ENCODE measurements around the gene LRFN3. TPM values are rescaled to one million over a fixed set of nuclear protein-coding genes. Genes with fewer than 3 reads are reported as not detected.

Gene LRFN3
- polyA plus RNA-seq, 1 experiment, result 1.8 TPM

GRCh38 chr19:35911173-35911572, 25.0 kb upstream of the LRFN3 start:
- Histone ChIP-seq H3K4me3 (ENCODE audit: low read depth, low read length) (no peak overlapping the region), H3K27me3 (ENCODE audit: control insufficient read depth, insufficient read depth, low read length) (no peaks in the 10 kb centered on the region), H3K36me3 (ENCODE audit: control insufficient read depth, insufficient read depth, low read length) (no peaks in the 10 kb centered on the region)
- TF ChIP-seq, protein P1, sequence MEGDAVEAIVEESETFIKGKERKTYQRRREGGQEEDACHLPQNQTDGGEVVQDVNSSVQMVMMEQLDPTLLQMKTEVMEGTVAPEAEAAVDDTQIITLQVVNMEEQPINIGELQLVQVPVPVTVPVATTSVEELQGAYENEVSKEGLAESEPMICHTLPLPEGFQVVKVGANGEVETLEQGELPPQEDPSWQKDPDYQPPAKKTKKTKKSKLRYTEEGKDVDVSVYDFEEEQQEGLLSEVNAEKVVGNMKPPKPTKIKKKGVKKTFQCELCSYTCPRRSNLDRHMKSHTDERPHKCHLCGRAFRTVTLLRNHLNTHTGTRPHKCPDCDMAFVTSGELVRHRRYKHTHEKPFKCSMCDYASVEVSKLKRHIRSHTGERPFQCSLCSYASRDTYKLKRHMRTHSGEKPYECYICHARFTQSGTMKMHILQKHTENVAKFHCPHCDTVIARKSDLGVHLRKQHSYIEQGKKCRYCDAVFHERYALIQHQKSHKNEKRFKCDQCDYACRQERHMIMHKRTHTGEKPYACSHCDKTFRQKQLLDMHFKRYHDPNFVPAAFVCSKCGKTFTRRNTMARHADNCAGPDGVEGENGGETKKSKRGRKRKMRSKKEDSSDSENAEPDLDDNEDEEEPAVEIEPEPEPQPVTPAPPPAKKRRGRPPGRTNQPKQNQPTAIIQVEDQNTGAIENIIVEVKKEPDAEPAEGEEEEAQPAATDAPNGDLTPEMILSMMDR (IDR thresholded peaks at IDR 0.05; ENCODE audit: insufficient read depth, low read depth, low read length), result no peak
- no peak for DNase-seq (ENCODE audit: low read depth)
- POLR2A ChIA-PET, result no interaction called here
- CTCF ChIA-PET, result interaction anchor here (1.0 kb wide), 1 partner anchor 15 kb away, joined by 3 read pairs; no protein-coding TSS in a partner anchor

GRCh38 chr19:35911790-35912189, 24.4 kb upstream of the LRFN3 start:
- POLR2A ChIA-PET, result interaction anchor here (0.7 kb wide), 1 partner anchor 192 kb away, joined by 3 read pairs; no protein-coding TSS in a partner anchor

DNA sequence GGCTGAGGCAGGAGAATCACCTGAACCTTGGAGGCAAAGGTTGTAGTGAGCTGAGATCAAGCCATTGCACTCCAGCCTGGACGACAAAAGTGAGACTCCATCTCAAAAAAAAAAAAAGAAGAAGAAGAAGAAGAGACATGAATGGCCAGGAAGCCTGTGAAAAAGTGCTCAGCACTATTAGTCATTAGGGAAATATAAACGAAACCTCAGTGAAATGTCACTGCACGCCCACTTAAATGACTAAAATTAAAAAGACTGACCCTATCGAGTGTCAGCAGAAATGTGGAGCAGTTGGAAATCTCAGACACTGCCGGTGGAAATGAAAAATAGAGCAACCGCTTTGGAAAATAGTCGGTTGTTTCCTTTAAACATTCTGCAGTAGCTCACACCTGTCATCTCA, 22.6 kb upstream of the LRFN3 start:
- no peak overlapping the region for H3K4me3 ChIP-seq (ENCODE audit: low read depth, low read length)
- CTCF ChIA-PET, result no interaction called here
- no peaks in the 10 kb centered on the region for H3K36me3 ChIP-seq (ENCODE audit: control insufficient read depth, insufficient read depth, low read length)
- no peaks in the 10 kb centered on the region for H3K27me3 ChIP-seq (ENCODE audit: control insufficient read depth, insufficient read depth, low read length)
- TF ChIP-seq, protein P1 (IDR thresholded peaks at IDR 0.05; ENCODE audit: insufficient read depth, low read depth, low read length), result no peak
- no peak for DNase-seq (ENCODE audit: low read depth)
- POLR2A ChIA-PET, result no interaction called here

More at GRCh38 chr19:35911790-35912189, 24.4 kb upstream of the LRFN3 start:
- TF ChIP-seq, protein P1 (IDR thresholded peaks at IDR 0.05; ENCODE audit: insufficient read depth, low read depth, low read length), result no peak
- no peak overlapping the region for H3K4me3 ChIP-seq (ENCODE audit: low read depth, low read length)
- CTCF ChIA-PET, result interaction anchor here (1.8 kb wide), 1 partner anchor 19 kb away, joined by 6 read pairs; no protein-coding TSS in a partner anchor
- no peaks in the 10 kb centered on the region for H3K36me3 ChIP-seq (ENCODE audit: control insufficient read depth, insufficient read depth, low read length)
- H3K27me3 ChIP-seq (ENCODE audit: control insufficient read depth, insufficient read depth, low read length), result no peaks in the 10 kb centered on the region
- no peak for DNase-seq (ENCODE audit: low read depth)

DNA sequence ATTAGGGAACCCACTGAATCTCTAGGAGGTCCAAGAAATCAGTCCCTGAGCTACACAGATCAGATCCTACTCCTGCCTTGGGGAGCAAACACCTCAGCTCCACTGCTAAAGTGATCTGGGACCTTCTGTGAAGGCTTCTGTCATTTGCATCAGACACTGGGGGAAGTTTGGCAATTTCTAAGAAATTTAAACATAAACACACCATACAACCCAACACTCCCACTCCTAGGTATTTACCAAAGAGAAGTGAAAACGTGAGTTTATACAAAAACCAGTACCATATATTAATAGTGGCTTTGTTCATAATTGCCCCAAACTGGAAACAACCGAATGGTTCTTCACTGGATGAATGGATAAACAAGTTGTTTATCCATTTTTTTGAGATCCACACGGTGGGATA, 20.7 kb upstream of the LRFN3 start:
- POLR2A ChIA-PET, result no interaction called here
- no peaks in the 10 kb centered on the region for H3K27me3 ChIP-seq (ENCODE audit: control insufficient read depth, insufficient read depth, low read length)
- H3K4me3 ChIP-seq (ENCODE audit: low read depth, low read length), result no peak overlapping the region
- H3K36me3 ChIP-seq (ENCODE audit: control insufficient read depth, insufficient read depth, low read length), result no peaks in the 10 kb centered on the region
- TF ChIP-seq, protein P1 (IDR thresholded peaks at IDR 0.05; ENCODE audit: insufficient read depth, low read depth, low read length), result no peak
- CTCF ChIA-PET, result interaction anchor here (1.1 kb wide), 1 partner anchor 9 kb away, joined by 3 read pairs; no protein-coding TSS in a partner anchor
- DNase-seq (ENCODE audit: low read depth), result no peak

DNA sequence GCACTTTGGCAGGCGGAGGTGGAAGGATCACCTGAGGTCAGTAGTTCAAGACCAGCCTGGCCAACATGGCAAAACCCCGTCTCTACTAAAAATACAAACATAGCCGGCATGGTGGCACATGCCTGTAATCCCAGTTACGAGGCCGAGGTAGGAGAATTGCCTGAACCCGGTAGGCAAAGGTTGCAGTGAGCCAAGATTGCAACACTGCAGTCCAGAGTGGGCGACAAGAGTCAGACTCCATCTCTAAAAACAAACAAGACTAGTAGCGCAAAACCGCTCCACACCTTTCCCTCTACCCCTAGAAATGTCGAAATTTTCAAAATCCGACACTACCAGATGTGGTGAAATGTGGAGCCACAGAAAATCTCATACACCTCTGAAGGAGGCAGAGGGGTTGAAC, 16.9 kb upstream of the LRFN3 start:
- TF ChIP-seq, protein P1 (IDR thresholded peaks at IDR 0.05; ENCODE audit: insufficient read depth, low read depth, low read length), result no peak
- Histone ChIP-seq H3K27me3 (ENCODE audit: control insufficient read depth, insufficient read depth, low read length) (no peaks in the 10 kb centered on the region; the same call in 1 of the 2 replicates), H3K4me3 (ENCODE audit: low read depth, low read length) (no peak overlapping the region), H3K36me3 (ENCODE audit: control insufficient read depth, insufficient read depth, low read length) (no peaks in the 10 kb centered on the region)
- DNase-seq (ENCODE audit: low read depth), result no peak
- ChIA-PET CTCF (no interaction called here), POLR2A (no interaction called here)
